NOMO-1 (cell line): ENCODE results near the gene RIPPLY1.
"Not testable (repeated sequence)": the region's sequence is repeated elsewhere in the genome, so short reads cannot be mapped to it uniquely, and the experiment has no call there.

Experiments
- DNase-seq, 2 experiments: peaks; one replicate each; lab custom pipeline; 2025; ENCODE audit not compliant: unreplicated experiment in 2 of 2; lab: John Stamatoyannopoulos, UW

The RIPPLY1 gene

DNA sequence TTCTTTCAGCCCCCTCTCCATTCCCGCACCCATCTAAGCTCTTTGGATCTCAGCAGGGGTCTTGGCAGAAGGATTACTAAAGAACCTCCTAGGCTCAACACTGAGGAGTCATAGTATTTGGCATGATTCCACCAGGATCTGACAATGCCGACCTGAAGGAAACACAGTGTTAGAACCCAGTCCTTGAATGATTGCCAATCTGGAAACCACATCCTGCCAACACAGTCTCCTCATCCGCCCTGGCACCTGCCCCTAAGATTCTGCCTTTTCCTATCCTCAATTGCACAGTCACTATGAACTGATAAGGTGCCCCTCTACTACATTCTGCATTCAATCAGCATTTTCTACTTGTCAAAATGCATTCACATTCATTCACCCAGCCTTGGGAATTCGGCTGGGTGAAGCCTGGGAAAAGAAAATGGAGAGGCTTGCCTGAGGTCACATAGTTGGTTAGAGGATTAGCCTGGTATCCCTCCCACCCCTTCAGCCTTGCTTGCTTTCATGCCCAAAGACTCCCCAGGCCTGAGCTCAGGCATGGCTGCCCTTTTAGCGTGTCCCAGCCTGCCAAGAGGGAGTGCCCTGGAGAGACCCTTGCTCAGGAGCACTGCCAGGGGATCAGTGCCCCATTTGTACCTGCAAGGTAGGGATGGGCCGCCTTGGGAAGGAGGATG is 14.8 kb upstream of the RIPPLY1 start:
- DNase-seq: no peak

DNA sequence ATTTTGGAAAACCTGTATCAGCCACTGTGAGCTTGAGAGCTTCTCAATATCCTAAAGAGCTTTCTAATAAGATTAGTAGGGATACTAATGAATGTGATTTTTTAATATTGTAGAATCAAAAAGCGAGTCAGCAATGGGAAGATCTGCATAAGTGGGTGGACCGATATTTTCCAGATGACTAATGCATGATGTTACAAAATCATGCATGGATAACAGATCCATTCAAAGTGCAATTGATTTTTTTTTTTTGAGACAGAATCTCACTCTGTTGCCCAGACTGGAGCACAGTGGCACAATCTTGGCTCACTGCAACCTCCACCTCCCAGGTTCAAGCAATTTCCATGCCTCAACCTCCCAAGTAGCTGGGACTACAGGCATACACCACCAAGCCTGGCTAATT is 9.7 kb upstream of the RIPPLY1 start:
- DNase-seq: no peak

DNA sequence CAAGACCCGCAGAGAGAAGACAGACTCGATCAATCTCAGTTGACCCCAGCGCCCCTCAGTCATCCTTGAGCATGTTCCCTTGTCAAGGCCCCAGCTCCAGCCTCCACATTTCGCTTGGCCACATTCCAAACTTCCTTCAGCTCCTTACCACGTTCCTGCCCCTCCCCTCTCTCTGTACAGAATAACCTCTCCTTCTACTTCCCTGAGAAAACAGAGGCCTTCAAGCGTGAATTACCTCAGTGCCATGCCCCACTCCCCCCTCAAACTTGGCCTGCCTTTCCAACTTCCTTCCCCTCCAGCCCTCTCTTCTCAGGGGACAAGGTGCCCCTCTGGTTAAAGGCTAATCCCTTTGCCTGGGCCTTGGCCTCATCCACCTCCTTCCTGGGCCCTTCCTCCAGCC is 3.2 kb upstream of the RIPPLY1 start:
- DNase-seq: no peak

DNA sequence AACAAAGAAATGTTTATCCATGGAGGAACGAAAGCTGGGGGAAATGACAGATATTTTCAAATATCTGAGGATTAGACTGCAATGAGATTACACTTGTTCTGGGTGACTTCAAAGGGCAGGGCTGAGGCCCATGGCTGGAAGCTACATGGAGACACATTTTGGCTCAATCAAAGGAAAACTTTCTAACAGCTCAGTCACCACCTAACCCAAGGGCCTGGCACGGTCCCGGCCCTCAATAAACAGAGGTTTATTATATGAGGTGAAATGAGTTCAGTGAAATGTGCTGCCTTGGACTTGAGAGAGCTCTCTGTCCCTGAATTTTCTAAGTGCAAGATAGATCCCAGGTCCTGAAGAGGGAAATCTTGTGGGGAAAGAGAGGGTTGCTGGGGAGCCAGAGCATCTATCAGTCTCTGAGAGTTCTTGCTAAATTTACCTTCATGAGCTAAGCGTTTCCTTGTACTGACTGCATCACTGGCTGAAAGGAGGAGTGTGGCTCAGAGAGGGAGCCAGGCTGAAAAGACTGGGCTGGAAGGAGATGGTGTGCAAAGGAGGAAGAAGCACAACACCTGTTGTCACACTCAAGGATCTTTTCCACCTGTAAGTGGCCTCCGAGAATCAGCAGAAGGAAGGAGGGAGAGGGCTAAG is 2.0 kb upstream of the RIPPLY1 start:
- DNase-seq: no peak

DNA sequence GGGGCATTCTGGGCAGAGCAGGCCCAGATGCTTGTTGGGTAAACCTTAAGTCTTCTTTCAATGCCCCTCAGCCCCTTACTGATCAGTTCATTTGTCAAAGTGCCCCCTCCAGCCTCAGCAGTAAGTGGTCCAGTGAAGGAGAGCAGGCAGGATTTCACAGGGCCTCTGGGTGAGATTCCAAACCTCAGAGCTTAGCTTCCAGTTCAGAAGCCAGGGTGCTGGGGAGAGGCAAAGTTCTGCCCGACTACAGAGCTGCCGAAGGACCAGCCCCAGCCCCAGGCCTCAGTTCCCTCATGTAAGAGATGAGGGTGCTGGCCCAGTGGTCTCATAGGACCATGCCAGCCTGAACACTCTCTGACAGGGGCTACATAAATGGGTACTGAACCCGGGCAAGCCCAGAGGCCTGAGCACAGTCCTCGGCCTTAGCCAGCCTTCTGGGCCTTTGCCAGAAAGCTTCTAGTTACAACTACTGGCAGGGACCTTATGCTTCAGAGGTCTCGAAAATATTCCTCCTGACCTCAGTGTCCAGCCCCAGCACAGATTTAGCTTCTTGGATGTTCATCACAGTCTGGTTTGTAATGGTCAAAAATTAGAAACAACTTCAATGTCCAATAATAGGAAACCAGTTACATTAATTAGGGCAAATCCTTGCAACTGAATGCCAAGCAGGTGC is 851 bp upstream of the RIPPLY1 start:
- DNase-seq: no peak

DNA sequence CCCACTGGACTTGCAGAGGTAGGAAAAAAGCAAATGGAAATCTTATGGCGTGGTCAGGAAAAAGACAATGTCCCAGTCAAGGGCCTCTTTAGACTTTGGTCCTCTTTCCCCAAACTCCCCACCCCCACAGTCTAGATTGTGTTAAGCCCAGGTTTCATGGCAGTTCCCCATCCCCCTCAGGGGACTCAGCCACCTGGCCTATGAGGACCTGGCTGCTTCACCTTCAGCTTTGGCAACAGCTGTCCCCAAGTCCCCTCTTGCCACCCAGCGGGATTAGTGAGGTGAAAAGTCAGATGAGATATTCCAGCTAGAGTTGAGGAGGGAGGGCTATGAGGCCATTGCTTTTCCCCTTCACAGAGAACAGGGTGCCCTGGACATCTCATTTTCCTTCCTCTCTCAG is 457 bp downstream of the RIPPLY1 start:
- no peak for DNase-seq

DNA sequence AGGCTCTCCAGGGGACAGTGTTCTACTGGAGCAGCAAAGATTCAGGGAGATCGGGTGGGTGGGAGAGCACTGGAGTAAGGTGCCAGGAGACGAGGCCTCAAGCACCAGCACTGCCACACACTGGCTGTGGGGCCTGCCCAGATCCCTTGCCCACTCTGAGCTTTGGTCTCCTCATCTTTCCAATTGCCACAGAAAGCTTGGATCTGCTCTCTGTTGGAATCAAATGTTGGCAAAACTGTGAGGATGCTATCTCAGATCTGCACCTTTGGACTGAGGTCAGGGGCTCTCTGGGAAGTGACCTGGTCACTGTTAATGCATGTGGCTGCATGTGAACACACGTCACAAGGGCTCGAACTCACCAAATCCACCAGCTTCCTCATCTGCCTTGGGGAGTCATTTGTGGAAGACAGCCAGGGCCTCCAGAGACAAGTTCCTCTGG is 1.3 kb downstream of the RIPPLY1 start:
- no peak for DNase-seq

DNA sequence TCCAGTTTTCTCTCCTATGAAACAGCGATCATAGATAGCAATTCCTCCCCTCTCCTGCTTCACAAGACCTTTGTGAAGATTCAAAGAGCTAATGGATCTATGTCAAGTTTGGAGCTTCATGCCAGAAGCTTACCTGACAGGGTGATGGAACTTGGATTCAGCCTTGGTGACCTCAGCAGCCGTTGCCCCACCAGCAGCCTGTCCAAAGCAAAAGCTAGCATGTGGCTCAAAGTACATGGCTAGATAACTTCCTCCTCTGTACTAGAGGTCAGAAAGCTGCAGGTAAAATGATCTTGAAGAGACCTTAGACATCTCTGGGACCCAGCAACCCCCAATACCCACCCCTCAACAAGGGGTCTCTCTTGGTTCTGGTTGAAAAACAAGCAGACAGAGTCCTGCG is 1.8 kb downstream of the RIPPLY1 start:
- no peak for DNase-seq

DNA sequence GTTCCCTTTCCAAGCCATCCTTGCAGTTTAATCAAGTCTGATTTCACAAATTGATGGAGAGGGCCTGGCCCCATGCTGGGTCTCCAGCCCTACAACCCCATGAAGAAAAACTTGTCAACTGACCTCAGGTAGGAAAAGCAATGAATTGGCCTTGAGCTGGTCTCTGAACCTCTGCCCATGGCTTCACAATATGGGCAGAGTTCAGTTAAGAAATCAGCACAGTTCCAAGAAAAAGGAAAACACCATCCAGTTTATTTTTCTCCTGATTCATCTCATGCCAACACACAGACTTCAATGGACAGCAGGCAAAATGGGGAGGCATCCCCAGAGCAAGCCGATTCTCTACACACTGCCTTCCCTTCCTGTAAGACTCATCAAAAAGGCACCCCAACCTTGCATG is 3.3 kb downstream of the RIPPLY1 start:
- no peak for DNase-seq

DNA sequence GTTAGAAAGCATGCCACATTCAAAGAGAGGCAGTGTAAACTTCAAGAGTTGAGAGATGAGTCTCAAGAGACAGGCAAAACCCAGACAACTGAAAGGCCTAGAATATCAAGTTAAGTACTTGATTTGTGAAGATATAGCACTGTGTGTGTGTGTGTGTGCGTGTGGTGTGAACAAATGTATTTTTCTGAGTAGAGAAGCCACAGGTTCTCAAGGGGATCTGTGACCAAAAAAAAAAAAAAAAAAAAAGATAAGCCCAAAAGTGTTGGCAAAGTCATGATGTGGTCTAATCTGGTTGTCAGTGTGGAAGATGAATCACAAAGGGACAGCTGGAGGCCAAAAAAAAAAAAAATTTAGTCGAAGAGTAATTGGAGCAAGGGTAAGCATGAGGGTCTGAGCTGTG is 3.9 kb downstream of the RIPPLY1 start:
- DNase-seq: no peak

DNA sequence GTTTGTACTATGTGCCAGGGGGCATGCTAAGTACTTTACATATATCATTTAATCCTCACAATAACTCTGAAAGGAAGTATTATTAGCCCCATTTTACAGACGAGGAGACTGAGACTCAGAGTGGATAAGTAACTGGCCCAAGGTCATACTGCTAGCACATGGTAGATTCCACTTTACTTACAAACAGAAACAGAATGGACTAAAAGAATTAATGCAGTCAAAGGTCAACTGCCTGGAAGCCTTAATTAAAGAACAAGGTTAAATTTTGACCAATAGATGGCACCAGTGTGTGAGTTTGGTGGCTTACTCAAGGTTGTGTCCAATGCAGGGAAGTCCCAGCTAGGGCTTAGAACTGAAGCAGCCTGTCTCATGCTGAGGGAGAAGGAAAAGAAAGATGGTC is 4.7 kb downstream of the RIPPLY1 start:
- peak; percentile 21 to 46 for DNase-seq

DNA sequence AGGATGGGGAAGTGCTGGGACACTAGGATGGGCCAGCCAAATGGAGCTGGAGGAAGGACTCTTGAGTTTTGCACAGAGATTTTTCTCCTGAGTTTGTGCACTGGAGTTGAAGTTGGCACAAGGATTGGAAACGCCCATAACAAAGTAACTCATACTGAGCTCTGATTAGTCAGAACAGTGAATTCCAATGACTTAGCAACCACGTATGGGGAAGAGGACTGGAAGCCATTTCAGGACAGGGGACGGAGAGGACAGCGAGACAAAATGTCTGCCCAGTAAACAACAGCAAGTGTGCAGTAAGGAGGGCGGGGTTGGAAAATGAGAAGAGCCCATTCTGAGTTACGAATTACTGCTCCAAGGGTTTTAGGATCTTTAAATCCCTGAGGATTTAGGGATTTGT is 5.9 kb downstream of the RIPPLY1 start:
- no peak for DNase-seq

DNA sequence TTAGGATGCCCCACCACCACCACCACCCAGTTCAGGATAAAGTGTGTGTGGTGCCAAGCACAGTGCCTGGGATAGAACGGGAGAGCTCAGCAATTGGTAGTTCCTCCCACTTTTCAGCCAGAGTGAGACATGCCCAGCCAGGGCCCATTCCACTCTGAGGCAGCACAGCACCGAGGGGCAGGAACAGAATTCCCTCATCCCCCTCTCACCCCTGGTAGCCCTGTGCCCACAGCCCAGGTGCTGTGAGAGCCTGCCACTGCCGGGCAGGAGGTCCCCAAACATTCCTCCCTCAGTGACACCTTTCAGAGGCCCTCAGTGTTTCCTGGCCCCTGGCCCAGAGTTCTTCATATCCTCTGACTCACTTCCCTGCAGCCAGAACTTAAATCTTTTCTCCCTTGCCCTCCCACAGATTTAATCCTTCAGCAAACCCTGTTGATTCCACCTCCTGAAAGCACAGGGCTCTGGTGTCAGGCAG is 8.1 kb downstream of the RIPPLY1 start:
- no peak for DNase-seq

DNA sequence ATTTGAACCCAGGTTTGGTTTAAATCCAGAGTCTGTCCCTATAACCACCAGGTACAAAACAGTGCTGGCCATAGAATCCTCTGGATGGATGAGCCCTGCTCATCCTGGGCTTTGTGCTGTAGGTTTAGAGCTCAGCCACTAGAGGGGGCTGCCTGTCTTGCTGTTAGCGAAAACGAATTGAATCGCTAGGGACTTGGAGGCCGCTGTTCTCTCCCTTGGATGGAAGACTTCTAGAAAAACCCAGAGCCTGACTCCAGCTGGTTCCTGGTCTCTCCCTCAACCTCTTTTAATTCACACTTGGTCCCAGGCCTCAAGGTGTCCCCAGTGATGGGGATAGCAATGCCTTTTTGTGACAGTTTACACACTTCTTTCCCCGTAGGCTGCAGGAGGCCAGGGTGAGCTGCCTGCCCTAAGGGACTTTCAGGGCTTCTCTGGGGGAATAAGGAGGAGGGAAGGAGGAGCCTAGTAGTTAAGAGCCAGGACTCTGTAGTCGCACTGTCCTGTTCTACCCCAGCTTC is 8.7 kb downstream of the RIPPLY1 start:
- peak; percentile 18 to 44 for DNase-seq

DNA sequence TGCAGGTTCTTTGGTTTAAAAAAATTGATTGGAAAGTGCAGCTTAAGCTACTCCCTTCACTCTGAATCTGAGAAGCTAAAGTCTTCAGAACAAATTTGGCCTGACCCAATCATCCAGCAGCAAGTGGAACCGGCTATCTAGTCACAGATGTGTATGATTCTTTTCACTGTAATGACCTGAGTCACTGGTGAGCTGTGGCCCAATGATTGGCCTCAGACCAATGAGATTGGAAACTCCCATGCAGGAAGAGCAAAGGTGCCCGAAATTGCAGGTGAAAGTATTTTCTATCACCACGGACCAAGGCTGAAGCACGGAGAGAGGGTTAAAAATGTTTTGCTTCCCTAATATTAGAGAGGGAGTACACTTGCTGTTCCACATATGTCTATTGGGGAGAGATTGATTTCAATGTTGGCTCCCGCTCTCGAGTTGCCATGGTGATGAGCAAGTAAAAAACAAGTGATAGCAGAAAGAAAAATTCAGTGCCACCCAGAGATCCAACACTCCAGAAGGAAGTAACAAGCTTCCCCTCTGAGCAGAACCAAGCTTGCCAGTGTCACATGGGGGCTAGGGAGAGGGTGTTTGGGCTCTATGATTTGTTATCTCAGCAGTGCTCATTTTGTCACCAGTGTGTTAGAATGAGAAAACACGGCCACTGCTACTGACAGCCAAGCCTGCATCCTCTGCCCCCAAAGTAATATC is 11.2 kb downstream of the RIPPLY1 start:
- no peak for DNase-seq

DNA sequence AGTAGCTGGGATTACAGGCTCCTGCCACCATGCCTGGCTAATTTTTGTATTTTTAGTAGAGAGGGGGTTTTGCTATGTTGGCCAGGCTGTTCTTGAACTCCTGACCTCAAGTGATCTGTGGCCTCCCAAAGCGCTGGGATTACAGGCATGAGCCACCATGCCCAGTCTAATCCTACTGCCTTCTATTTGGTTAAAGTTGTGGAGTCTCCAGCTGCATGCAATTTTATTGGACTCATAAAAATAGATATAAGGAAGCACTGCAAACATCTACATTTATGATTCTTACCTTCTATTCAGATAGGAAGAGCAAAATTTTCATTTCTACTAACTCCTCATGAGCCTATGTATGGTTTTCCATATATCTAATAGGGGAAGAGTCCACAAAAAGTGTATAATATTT is 13.7 kb downstream of the RIPPLY1 start:
- no peak for DNase-seq

DNA sequence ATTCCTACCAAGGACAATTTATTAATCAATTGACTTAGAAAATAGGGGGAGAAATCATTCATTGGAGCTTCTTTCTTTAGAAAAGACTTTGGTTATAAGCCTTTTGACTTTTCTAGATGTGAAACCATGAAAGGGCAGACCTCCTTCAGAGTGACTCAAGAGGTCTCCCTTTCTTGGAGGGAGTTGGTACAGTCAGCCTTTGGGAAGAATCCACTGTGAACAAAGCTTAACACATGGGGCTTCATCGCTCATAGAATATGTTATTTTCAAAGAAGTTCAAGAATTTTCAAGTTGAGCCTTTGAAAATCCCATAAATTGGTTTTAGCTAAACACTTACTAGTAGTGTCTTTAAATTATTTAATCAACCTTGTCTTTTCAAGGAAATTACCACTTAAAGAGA is 28.0 kb downstream of the RIPPLY1 start:
- no peak for DNase-seq

DNA sequence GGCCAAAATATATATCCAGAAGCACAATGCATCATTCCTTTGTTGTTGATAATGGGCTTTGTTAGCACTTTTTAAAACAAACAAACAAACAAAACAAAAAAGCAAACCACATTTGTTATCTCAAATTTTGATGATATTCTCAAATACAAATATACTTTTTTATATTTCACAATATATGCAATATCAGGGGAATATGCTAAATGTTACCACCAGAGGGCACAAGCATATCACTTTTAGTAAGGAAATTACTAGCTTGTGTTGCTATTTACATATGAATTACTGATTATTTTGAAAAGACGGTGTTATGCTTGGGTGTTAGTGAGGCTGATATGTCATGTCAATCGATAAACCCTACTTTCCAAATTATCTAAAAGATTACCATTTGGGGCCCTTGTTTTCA is 29.1 kb downstream of the RIPPLY1 start:
- peak in 1 of 2 experiments; percentile 32 for DNase-seq

DNA sequence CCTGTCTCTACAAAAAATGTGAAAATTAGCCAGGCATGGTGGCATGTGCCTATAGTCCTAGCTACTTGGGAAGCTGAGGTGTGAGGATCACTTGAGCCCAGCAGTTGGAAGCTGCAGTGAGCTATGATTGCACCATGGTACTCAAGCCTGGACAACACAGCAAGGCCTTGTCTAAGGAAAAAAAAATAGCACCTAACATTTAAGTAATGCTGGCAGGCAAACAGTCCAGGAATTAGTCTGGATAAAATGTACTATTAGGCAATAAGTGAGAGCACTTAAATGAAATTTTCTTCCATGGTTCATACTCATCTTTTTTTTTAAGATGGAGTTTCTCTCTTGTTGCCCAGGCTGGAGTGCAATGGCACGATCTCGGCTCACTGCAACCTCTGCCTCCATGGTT is 30.3 kb downstream of the RIPPLY1 start:
- not testable (repeated sequence) for DNase-seq

DNA sequence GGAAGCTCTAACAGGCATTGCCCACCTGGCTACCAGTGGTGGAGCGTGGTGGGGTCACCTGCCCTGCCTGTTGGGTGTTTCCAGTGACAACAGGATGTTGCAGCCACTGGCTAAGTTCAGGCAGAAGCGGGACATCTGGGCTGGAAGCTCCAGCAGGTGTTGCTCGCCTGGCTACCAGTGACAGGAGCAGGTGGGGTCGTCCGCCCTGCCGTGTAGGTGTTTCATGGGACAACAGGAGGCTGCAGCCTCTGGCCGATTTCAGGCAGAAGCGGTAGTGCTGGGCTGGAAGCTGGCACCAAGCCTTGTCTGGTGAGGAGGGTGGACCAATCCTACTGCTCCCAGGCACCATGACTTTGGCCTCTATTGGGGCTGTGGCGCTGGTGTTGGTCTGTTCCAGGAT is 39.4 kb downstream of the RIPPLY1 start:
- DNase-seq: no peak
